HepG2 (cell line): ENCODE measurements around the gene TAF13. TPM values are rescaled to one million over a fixed set of nuclear protein-coding genes. Genes with fewer than 3 reads are reported as not detected.
"Not testable (repeated sequence)": the region's sequence is repeated elsewhere in the genome, so short reads cannot be mapped to it uniquely, and the experiment has no call there.

ENCODE experiments used
- ATAC-seq: fragments of 200-7000 bp; cut with Tn5 transposase; 3 replicates; pipeline ENCODE4 v1.9.1; 2020; ENCODE audit warnings: mild to moderate bottlenecking, moderate library complexity
- BruUV-seq: library from RNA; stranded (reverse); fragments of 400-500 nt; replicated peaks from 2 replicates; lab custom pipeline; 2021; lab: Mats Ljungman, UMichigan
- CTCF ChIA-PET: fragments of 300-600 bp; formaldehyde crosslinking; extraction: SDS; loops from one replicate; lab custom pipeline; 2021; ENCODE audit warnings: low total read pairs, inconsistent platforms, low intra/inter-chr PET ratio; lab: Yijun Ruan, JAX
- POLR2A ChIA-PET: fragments of 350-600 bp; sonication (Branson Sonifier 250); formaldehyde crosslinking; loops from one replicate; lab custom pipeline; 2020; ENCODE audit warnings: antibody characterized with exemption, inconsistent platforms; lab: Yijun Ruan, JAX
- DNase-seq: peaks from one replicate; pipeline ENCODE4 v3.0.0-alpha.2; 2015; ENCODE audit warnings: low spot score
- FAIRE-seq: peaks from 3 replicates; lab custom pipeline; 2011; peaks lifted over from hg19 to GRCh38; lab: Jason Lieb, UNC
- H2AFZ ChIP-seq: one replicate; pipeline ENCODE4 v1.6.1; 2011; ENCODE audit warnings: low read length, inconsistent platforms
- H3K27ac ChIP-seq: fragments of 300-600 bp; 3 replicates; pipeline ENCODE4 v1.8.0; 2011; ENCODE audit warnings: mixed run types, mild to moderate bottlenecking, mixed read lengths, low read length, inconsistent platforms; ENCODE audit not compliant: insufficient read depth; ENCODE audit errors: extremely low read length
- H3K27me3 ChIP-seq, 2 experiments: fragments of 200-600 bp in 1 of 2; 2 replicates in 1 of 2; 3 replicates in 1 of 2; pipeline versions ENCODE4 v1.6.0 to v1.8.0; 2011; ENCODE audit warnings: low read length in 2 of 2, mild to moderate bottlenecking in 2 of 2, moderate library complexity in 2 of 2, inconsistent platforms in 1 of 2; ENCODE audit not compliant: insufficient read depth in 2 of 2, control insufficient read depth in 1 of 2
- H3K36me3 ChIP-seq, 2 experiments: fragments of 200-600 bp in 1 of 2; replicated peaks in 1 of 2; 2 replicates in 1 of 2; 3 replicates in 1 of 2; pipeline versions ENCODE4 v1.5.1 to v1.8.0; 2011; ENCODE audit warnings: low read length in 2 of 2, inconsistent platforms in 1 of 2; ENCODE audit not compliant: insufficient read depth in 2 of 2, control insufficient read depth in 1 of 2
- H3K4me1 ChIP-seq: 2 replicates; pipeline ENCODE4 v1.5.1; 2012; ENCODE audit warnings: low read length, inconsistent platforms; ENCODE audit not compliant: insufficient read depth
- H3K4me2 ChIP-seq: 2 replicates; pipeline ENCODE4 v1.6.0; 2011; ENCODE audit warnings: low read depth, low read length, inconsistent platforms
- H3K4me3 ChIP-seq, 3 experiments: fragments of 200-600 bp in 1 of 3; sonication (generic), shearing (Covaris generic) in 1 of 3; replicated peaks in 1 of 3; 2 replicates each; pipeline ENCODE4 v1.5.1; 2011 to 2016; ENCODE audit warnings: low read length in 3 of 3, inconsistent platforms in 2 of 3, low read depth in 2 of 3, mild to moderate bottlenecking in 2 of 3, control low read depth in 1 of 3, mixed read lengths in 1 of 3; ENCODE audit not compliant: insufficient read depth in 1 of 3
- H3K79me2 ChIP-seq: one replicate; pipeline ENCODE4 v1.6.1; 2011; ENCODE audit warnings: low read length, inconsistent platforms; ENCODE audit not compliant: insufficient read depth
- H3K9ac ChIP-seq: 2 replicates; pipeline ENCODE4 v1.6.0; 2011; ENCODE audit warnings: mild to moderate bottlenecking, low read depth, low read length, inconsistent platforms; ENCODE audit not compliant: insufficient read depth
- H3K9me3 ChIP-seq: 2 replicates; pipeline ENCODE4 v1.5.1; 2012; ENCODE audit warnings: mild to moderate bottlenecking, low read length
- H4K20me1 ChIP-seq: 2 replicates; pipeline ENCODE4 v1.6.0; 2011; ENCODE audit warnings: inconsistent platforms, mild to moderate bottlenecking, low read length, moderate library complexity; ENCODE audit not compliant: insufficient read depth
- ARHGAP35 ChIP-seq: sonication (generic); formaldehyde crosslinking; IDR thresholded peaks from 2 replicates; pipeline ENCODE4 v1.9.0; 2022; ENCODE audit warnings: mild to moderate bottlenecking, inconsistent platforms, moderate library complexity, missing genetic modification reagents, borderline replicate concordance
- RFX3 ChIP-seq: IDR thresholded peaks from 2 replicates; pipeline ENCODE4 v1.6.1; 2016; ENCODE audit warnings: missing biosample characterization, missing genetic modification reagents
- TSC22D2 ChIP-seq: sonication (generic); formaldehyde crosslinking; IDR thresholded peaks from 2 replicates; pipeline ENCODE4 v1.5.1; 2020; ENCODE audit warnings: missing genetic modification reagents, mild to moderate bottlenecking, borderline replicate concordance
- WGBS: methylation state at CpG from one replicate; pipeline ENCODE4 v1.1.6; 2017; ENCODE audit warnings: low lambda C conversion rate; 5-methylcytosine and 5-hydroxymethylcytosine counted together
- in situ Hi-C: cut with HindIII; loops from 2 replicates; pipeline ENCODE4 v1.10.0; 2017; ENCODE audit warnings: low pct_unique_long_range_greater_than_20kb; ENCODE audit not compliant: extremely low pct_ligation_motif_present
- intact Hi-C: fragments of 100-400 bp; cut with micrococcal nuclease; formaldehyde crosslinking; loops from one replicate; pipeline ENCODE4 v1.10.0; 2022; ENCODE audit not compliant: unreplicated experiment
- polyA plus RNA-seq, 8 experiments: library from polyadenylated mRNA; depleted of rRNA in 3 of 8; stranded (reverse) in 7 of 8; unstranded in 1 of 8; fragments of >200 nt; fragmentation: Illumina TruSeq in 4 of 8; extraction: Trizol in 4 of 8; gene quantifications; 2 replicates each; pipeline versions ENCODE4 v1.2.1 to v1.2.3, GENCODE V29; 2011 to 2016; ENCODE audit warnings: low read depth in 4 of 8, missing spikeins in 1 of 8, mixed read lengths in 1 of 8; ENCODE audit not compliant: insufficient read depth in 1 of 8
- total RNA-seq, 5 experiments: library from RNA; depleted of rRNA; stranded (reverse); fragments of >200 nt; fragmentation: Illumina TruSeq; extraction: Trizol; gene quantifications; 2 replicates each; pipeline ENCODE4 v1.2.3, GENCODE V29; 2016; ENCODE audit warnings: low read depth in 1 of 5
- TF ChIP-seq, protein P1 (sequence below): sonication (generic); formaldehyde crosslinking; IDR thresholded peaks from 2 replicates; pipeline ENCODE4 v1.4.0; 2020; ENCODE audit warnings: missing genetic modification reagents, low read depth, mild to moderate bottlenecking, borderline replicate concordance

TAF13 gene
- total and polyA plus RNA-seq, 2 of the 13 experiments (the other 11 are each of a cell fraction or from before 2014, with no cell fraction given) = 11.5 to 36.3 TPM

DNA sequence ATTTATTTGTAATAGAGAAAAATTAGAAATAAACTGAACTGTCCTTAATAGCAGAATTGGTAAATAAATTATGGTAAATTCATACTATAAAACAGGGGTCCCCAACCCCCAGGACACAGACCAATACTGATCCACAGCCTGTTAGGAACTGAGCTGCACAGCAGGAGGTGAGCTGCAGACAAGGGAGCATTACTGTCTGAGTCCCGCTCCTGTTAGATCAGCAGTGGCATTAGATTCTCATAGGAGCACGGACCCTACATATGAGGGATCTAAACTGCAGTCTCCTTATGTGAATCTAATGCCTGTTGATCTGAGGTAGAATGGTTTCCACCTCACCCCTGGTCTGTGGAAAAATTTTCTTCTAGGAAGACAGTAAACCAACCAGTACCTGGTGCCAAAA, 41.4 kb downstream of the TAF13 start:
- CTCF ChIA-PET = no interaction called here
- Histone ChIP-seq H3K27me3 (no peaks in the 10 kb centered on the region), H3K4me1 (no peaks in the 10 kb centered on the region), H3K4me2 (no peak overlapping the region), H3K36me3 (no peaks in the 10 kb centered on the region), H3K9me3 (no peaks in the 10 kb centered on the region), H3K9ac (no peak overlapping the region), H3K4me3 (no peak overlapping the region), H4K20me1 (no peaks in the 10 kb centered on the region), H2AFZ (no peak overlapping the region), H3K79me2 (no peaks in the 10 kb centered on the region), H3K27ac (no peak overlapping the region)
- WGBS = 83% methylated on average over 1 of the region's 2 CpGs
- in situ Hi-C loops (no loop called here), intact Hi-C loops (no loop called here)
- BruUV-seq = no TSS peak
- ATAC-seq = no peak
- FAIRE-seq = no peak
- DNase-seq = no peak
- TF ChIP-seq ARHGAP35 (CRISPR knock-in tag) (no peak), RFX3 (CRISPR knock-in tag) (no peak), TSC22D2 (CRISPR knock-in tag) (no peak)
- TF ChIP-seq, protein P1, sequence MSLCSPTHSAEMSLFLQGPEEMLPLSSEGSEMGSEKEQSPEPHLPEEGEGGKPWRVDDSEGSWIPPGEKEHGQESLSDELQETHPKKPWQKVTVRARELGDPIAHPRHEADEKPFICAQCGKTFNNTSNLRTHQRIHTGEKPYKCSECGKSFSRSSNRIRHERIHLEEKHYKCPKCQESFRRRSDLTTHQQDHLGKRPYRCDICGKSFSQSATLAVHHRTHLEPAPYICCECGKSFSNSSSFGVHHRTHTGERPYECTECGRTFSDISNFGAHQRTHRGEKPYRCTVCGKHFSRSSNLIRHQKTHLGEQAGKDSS (CRISPR knock-in tag) = no peak
- POLR2A ChIA-PET = interaction anchor here (0.7 kb wide), 1 partner anchor 86 kb away, joined by 4 read pairs; no protein-coding TSS in a partner anchor

DNA sequence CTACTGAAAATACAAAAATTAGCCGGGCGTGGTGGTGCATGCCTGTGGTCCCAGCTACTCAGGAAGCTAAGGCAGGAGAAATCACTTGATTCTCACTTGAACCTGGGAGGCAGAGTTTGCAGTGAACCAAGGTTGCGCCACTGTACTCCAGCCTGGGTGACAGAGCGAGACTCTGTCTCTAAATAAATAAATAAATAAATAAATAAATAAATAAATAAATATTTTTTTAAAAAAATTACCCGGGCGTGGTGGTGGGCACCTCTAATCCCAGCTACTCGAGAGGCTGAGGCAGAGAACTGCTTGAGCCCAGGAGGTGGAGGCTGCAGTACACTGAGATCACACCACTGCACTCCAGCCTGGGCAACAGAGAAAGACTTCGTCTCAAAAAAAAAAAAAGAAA, 46.3 kb downstream of the TAF13 start:
- 95% methylated on average over 8 of the region's 8 CpGs for WGBS
- ATAC-seq, DNase-seq, H3K27ac ChIP-seq, H3K36me3 ChIP-seq, H3K4me3 ChIP-seq, in situ Hi-C loops, H3K9ac ChIP-seq, H3K4me2 ChIP-seq, BruUV-seq, H2AFZ ChIP-seq, H4K20me1 ChIP-seq, H3K27me3 ChIP-seq, H3K4me1 ChIP-seq, H3K79me2 ChIP-seq, FAIRE-seq, intact Hi-C loops, CTCF ChIA-PET, H3K9me3 ChIP-seq: not testable (repeated sequence)
- POLR2A ChIA-PET = interaction anchor here (0.7 kb wide), 1 partner anchor 9 kb away, joined by 3 read pairs; no protein-coding TSS in a partner anchor
